GM19372 (cell line): ENCODE data around the gene FOSB.

Source experiments
- ATAC-seq: cut with Tn5 transposase; IDR thresholded peaks from one replicate; pipeline ENCODE4 v1.9.1; 2021; ENCODE audit warnings: mild to moderate bottlenecking, low read depth, moderate library complexity; ENCODE audit not compliant: unreplicated experiment

Gene FOSB

GRCh38 chr19:45442408-45442777 is 25.4 kb upstream of the FOSB start:
- no peak for ATAC-seq

- no peak for ATAC-seq
These were observed 24.9 kb upstream of the FOSB start for GRCh38 chr19:45442778-45443461.

GRCh38 chr19:45443462-45444317 is 24.1 kb upstream of the FOSB start:
- no peak for ATAC-seq

GRCh38 chr19:45444318-45445041 is 23.3 kb upstream of the FOSB start:
- ATAC-seq: no peak

GRCh38 chr19:45445139-45445538 is 22.7 kb upstream of the FOSB start:
- no peak for ATAC-seq

GRCh38 chr19:45446295-45446694 is 21.5 kb upstream of the FOSB start:
- ATAC-seq: no peak

GRCh38 chr19:45446944-45447343 is 20.9 kb upstream of the FOSB start:
- no peak for ATAC-seq

- no peak for ATAC-seq
These were observed 19.4 kb upstream of the FOSB start for GRCh38 chr19:45448425-45448756.

GRCh38 chr19:45448887-45449299 is 18.9 kb upstream of the FOSB start:
- no peak for ATAC-seq

GRCh38 chr19:45450012-45450333 is 17.8 kb upstream of the FOSB start:
- ATAC-seq: no peak

- no peak for ATAC-seq
These were observed 16.5 kb upstream of the FOSB start for GRCh38 chr19:45451131-45451849.

GRCh38 chr19:45451850-45452387 is 15.9 kb upstream of the FOSB start:
- no peak for ATAC-seq

GRCh38 chr19:45455707-45456499 is 11.9 kb upstream of the FOSB start:
- ATAC-seq: no peak

- no peak for ATAC-seq
These were observed 11.3 kb upstream of the FOSB start for GRCh38 chr19:45456500-45456815.

- ATAC-seq: no peak
These were observed 10.0 kb upstream of the FOSB start for GRCh38 chr19:45457776-45458175.

GRCh38 chr19:45460807-45461347 is 6.9 kb upstream of the FOSB start:
- ATAC-seq: no peak

- ATAC-seq: no peak
These were observed 5.6 kb upstream of the FOSB start for GRCh38 chr19:45462174-45462573.

- ATAC-seq: no peak
These were observed 4.6 kb upstream of the FOSB start for GRCh38 chr19:45463241-45463640.

GRCh38 chr19:45464274-45464673 is 3.5 kb upstream of the FOSB start:
- no peak for ATAC-seq
